Neural progenitor cell (in vitro differentiated cells): ENCODE measurements around the gene ANKRD30BL.
"Not testable (repeated sequence)": the region's sequence is repeated elsewhere in the genome, so short reads cannot be mapped to it uniquely, and the experiment has no call there.

Experiments used
- CTCF ChIP-seq: fragments of 200-600 bp; sonication (generic); IDR thresholded peaks from 2 replicates; pipeline ENCODE4 v1.5.1; 2017; ENCODE audit warnings: antibody characterized with exemption, mild to moderate bottlenecking
- EZH2 ChIP-seq: fragments of 200-600 bp; sonication (generic); IDR thresholded peaks from 2 replicates; pipeline ENCODE4 v1.6.1; 2017; ENCODE audit warnings: antibody characterized with exemption, mild to moderate bottlenecking, moderate library complexity
- EZH2phosphoT487 ChIP-seq: fragments of 200-600 bp; sonication (generic); IDR thresholded peaks from 2 replicates; pipeline ENCODE4 v1.6.1; 2017; ENCODE audit warnings: antibody characterized with exemption

GRCh38 chr2:132162125-132162660 is 441 bp upstream of the ANKRD30BL start:
- not testable (repeated sequence) for TF ChIP-seq EZH2, CTCF, EZH2phosphoT487
